GM12872 (cell line): ENCODE data around the gene STXBP5.

Experiments
- TF ChIP-seq, protein P1 (sequence below): IDR thresholded peaks from 3 replicates; pipeline ENCODE4 v1.5.1; 2011; ENCODE audit warnings: low read depth, mild to moderate bottlenecking, low read length, moderate library complexity; ENCODE audit not compliant: insufficient read depth

The STXBP5 gene

GRCh38 chr6:147205690-147206600 lies 1.7 kb downstream of the STXBP5 start:
- TF ChIP-seq, protein P1, sequence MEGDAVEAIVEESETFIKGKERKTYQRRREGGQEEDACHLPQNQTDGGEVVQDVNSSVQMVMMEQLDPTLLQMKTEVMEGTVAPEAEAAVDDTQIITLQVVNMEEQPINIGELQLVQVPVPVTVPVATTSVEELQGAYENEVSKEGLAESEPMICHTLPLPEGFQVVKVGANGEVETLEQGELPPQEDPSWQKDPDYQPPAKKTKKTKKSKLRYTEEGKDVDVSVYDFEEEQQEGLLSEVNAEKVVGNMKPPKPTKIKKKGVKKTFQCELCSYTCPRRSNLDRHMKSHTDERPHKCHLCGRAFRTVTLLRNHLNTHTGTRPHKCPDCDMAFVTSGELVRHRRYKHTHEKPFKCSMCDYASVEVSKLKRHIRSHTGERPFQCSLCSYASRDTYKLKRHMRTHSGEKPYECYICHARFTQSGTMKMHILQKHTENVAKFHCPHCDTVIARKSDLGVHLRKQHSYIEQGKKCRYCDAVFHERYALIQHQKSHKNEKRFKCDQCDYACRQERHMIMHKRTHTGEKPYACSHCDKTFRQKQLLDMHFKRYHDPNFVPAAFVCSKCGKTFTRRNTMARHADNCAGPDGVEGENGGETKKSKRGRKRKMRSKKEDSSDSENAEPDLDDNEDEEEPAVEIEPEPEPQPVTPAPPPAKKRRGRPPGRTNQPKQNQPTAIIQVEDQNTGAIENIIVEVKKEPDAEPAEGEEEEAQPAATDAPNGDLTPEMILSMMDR = no peak

DNA sequence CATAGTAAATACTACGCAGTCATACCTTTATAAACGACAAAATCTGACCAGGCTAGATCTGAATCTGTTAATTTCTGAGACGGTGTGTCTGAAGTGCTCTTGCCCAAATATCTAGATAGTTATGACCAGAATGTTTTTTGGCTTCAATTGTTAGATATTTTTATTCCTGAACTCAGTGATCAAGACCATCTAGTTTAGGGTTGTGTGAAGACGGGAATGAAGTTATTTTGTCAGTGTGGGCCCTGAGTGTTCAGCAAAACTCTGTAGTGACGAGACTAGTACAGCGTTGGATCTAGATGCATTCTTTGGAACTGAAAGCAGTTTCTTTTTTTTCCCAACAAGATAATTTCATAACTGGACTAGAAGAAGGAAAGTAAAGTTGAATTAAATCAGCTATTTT lies 3.1 kb downstream of the STXBP5 start:
- TF ChIP-seq, protein P1 = no peak

- TF ChIP-seq, protein P1 = no peak
Measured at GRCh38 chr6:147207837-147208754, 3.9 kb downstream of the STXBP5 start.

DNA sequence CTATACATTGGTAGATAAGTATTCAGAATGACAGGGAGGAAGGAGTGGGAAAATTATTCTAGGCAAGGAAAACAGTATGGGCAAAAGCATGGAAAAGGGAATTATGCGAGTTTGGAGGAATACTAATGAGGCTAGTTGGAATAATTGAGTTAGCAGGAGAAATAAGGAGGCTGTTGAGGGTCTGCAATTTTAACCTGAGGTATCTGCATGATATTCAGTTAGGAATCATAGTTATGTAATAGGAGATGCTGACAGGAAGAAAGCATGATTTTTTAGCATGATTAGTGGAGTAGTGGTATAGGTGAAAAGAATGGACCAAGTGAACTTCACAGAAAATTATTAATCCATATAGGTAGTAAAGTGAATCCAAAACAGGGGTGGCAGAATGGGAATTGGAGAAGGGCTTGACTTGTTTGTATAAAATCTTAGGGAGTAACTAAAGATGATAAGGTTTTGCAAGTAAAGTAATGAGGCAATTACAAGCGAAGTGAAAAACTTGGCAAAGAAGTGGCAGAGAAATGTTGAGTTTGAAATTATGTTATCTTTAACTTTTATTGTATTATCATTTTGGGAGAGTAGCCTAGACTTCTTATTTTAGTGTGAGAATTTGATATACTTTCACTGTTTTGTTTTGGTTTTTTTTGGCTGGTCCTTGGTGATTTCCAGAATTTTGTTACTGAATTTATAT lies 5.7 kb downstream of the STXBP5 start:
- TF ChIP-seq, protein P1 = no peak

- TF ChIP-seq, protein P1 = no peak
Measured at GRCh38 chr6:147211349-147211748, 7.1 kb downstream of the STXBP5 start.

DNA sequence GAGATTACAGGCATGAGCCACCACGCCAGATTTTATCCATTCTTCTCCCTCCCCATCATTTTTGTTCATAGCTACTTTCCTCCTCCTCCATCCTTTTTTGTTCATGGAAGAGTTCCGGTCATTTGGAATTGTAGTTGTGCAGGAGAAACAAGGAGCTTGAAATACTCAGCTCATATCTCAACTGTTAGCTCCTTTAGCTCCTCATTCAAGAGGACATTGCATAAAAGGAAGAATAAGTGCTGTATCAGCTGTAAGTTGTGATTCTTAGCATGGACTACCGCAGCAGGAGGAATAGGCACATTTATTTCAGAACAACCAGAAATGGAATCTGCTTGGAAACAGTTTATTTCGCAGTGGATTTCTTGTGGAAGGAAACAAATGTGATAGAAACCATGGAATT lies 7.6 kb downstream of the STXBP5 start:
- TF ChIP-seq, protein P1 = no peak
